GM12875 (cell line): ENCODE measurements around the gene NUDCD3.

Source experiments
- H3K4me3 ChIP-seq: one replicate; pipeline ENCODE4 v1.5.1; 2011; ENCODE audit warnings: low read depth, low read length, control low read depth
- TF ChIP-seq, protein P1 (sequence below): IDR thresholded peaks from 2 replicates; pipeline ENCODE4 v1.5.1; 2011; ENCODE audit warnings: low read depth, mild to moderate bottlenecking, control low read depth, inconsistent platforms, low read length, moderate library complexity, borderline replicate concordance; ENCODE audit not compliant: insufficient read depth

NUDCD3 gene

GRCh38 chr7:44461387-44461786 is 29.1 kb downstream of the NUDCD3 start:
- H3K4me3 ChIP-seq, result no peak overlapping the region

GRCh38 chr7:44460325-44460724 is 30.1 kb downstream of the NUDCD3 start:
- H3K4me3 ChIP-seq, result no peak overlapping the region

More at GRCh38 chr7:44461387-44461786, 29.1 kb downstream of the NUDCD3 start:
- TF ChIP-seq, protein P1, sequence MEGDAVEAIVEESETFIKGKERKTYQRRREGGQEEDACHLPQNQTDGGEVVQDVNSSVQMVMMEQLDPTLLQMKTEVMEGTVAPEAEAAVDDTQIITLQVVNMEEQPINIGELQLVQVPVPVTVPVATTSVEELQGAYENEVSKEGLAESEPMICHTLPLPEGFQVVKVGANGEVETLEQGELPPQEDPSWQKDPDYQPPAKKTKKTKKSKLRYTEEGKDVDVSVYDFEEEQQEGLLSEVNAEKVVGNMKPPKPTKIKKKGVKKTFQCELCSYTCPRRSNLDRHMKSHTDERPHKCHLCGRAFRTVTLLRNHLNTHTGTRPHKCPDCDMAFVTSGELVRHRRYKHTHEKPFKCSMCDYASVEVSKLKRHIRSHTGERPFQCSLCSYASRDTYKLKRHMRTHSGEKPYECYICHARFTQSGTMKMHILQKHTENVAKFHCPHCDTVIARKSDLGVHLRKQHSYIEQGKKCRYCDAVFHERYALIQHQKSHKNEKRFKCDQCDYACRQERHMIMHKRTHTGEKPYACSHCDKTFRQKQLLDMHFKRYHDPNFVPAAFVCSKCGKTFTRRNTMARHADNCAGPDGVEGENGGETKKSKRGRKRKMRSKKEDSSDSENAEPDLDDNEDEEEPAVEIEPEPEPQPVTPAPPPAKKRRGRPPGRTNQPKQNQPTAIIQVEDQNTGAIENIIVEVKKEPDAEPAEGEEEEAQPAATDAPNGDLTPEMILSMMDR, result no peak

GRCh38 chr7:44455155-44455554 is 35.3 kb downstream of the NUDCD3 start:
- TF ChIP-seq, protein P1, result no peak
- H3K4me3 ChIP-seq, result no peak overlapping the region

More at GRCh38 chr7:44460325-44460724, 30.1 kb downstream of the NUDCD3 start:
- TF ChIP-seq, protein P1, result no peak

- TF ChIP-seq, protein P1, result no peak
- H3K4me3 ChIP-seq, result no peak overlapping the region
These were observed 36.1 kb downstream of the NUDCD3 start for GRCh38 chr7:44454348-44454747.

GRCh38 chr7:44451123-44451522 is 39.3 kb downstream of the NUDCD3 start:
- TF ChIP-seq, protein P1, result no peak
- no peak overlapping the region for H3K4me3 ChIP-seq

DNA sequence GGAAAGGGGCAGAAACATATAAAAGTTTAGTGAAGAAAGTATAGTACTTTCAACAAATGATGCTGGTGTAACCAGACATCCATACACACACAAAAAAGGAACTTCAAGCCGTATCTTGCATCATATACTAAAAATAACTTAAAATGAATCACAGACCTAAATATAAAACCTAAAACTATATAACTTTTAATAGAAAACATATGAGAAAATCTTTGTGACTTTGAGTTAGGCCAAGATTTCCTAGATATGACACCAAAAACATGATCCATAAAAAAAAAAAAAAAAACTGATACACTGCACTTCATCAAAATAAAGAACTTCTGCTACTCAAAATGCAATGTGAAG is 40.9 kb downstream of the NUDCD3 start:
- no peak overlapping the region for H3K4me3 ChIP-seq
- TF ChIP-seq, protein P1, result no peak

- H3K4me3 ChIP-seq, result no peak overlapping the region
- TF ChIP-seq, protein P1, result no peak
These were observed 41.4 kb downstream of the NUDCD3 start for GRCh38 chr7:44448922-44449583.
